GM10248 (cell line): ENCODE data around the gene EIF4E.
"Not testable (repeated sequence)": the region's sequence is repeated elsewhere in the genome, so short reads cannot be mapped to it uniquely, and the experiment has no call there.

ENCODE experiments used
- CTCF ChIA-PET: fragments of 300-600 bp; sonication (Branson Sonifier 250); formaldehyde crosslinking; extraction: SDS; loops from one replicate; lab custom pipeline; 2021; ENCODE audit warnings: antibody characterized with exemption; lab: Yijun Ruan, JAX
- POLR2A ChIA-PET: fragments of 350-650 bp; sonication (Branson Sonifier 250); formaldehyde crosslinking; extraction: SDS; loops from one replicate; lab custom pipeline; 2020; ENCODE audit warnings: antibody characterized with exemption; lab: Yijun Ruan, JAX
- DNase-seq: peaks from one replicate; pipeline ENCODE4 v3.0.0; 2012; ENCODE audit errors: extremely low spot score
- CTCF ChIP-seq: IDR thresholded peaks from 2 replicates; pipeline ENCODE4 v1.5.1; 2012; ENCODE audit warnings: mild to moderate bottlenecking, low read depth; ENCODE audit errors: extremely low read depth, missing control alignments, control extremely low read depth

The EIF4E gene

GRCh38 chr4:98890702-98891455, 38.1 kb downstream of the EIF4E start:
- CTCF ChIA-PET, result no interaction called here
- POLR2A ChIA-PET, result no interaction called here
- no peak for TF ChIP-seq CTCF
- no peak for DNase-seq

GRCh38 chr4:98887145-98887544, 41.8 kb downstream of the EIF4E start:
- no peak for DNase-seq
- no peak for TF ChIP-seq CTCF
- ChIA-PET CTCF (interaction anchor here (0.9 kb wide), 1 partner anchor 12 kb away, joined by 3 read pairs; no protein-coding TSS in a partner anchor), POLR2A (no interaction called here)

- CTCF ChIA-PET, result interaction anchor here (0.9 kb wide), 1 partner anchor 11 kb away, joined by 3 read pairs; no protein-coding TSS in a partner anchor
- DNase-seq, POLR2A ChIA-PET: not testable (repeated sequence)
Measured at GRCh38 chr4:98886382-98886781, 42.6 kb downstream of the EIF4E start.

GRCh38 chr4:98880884-98881283, 48.0 kb downstream of the EIF4E start:
- CTCF ChIA-PET, POLR2A ChIA-PET: not testable (repeated sequence)

GRCh38 chr4:98879515-98879914, 49.4 kb downstream of the EIF4E start:
- no peak for TF ChIP-seq CTCF
- no peak for DNase-seq
- ChIA-PET POLR2A (no interaction called here), CTCF (no interaction called here)

More at GRCh38 chr4:98880884-98881283, 48.0 kb downstream of the EIF4E start:
- not testable (repeated sequence) for DNase-seq

GRCh38 chr4:98873059-98873458, 55.9 kb downstream of the EIF4E start:
- ChIA-PET CTCF (no interaction called here), POLR2A (no interaction called here)
- TF ChIP-seq CTCF, result no peak
- no peak for DNase-seq

- POLR2A ChIA-PET, DNase-seq: not testable (repeated sequence)
- CTCF ChIA-PET, result interaction anchor here (1.0 kb wide), 2 partner anchors 12 to 184 kb away, joined by 3 to 4 read pairs; no protein-coding TSS in a partner anchor
Measured at GRCh38 chr4:98872120-98872906, 56.6 kb downstream of the EIF4E start.

GRCh38 chr4:98867648-98868047, 61.3 kb downstream of the EIF4E start:
- no peak for TF ChIP-seq CTCF
- DNase-seq, result no peak
- POLR2A ChIA-PET, result no interaction called here
- CTCF ChIA-PET, result interaction anchor here (1.2 kb wide), 1 partner anchor 16 kb away, joined by 3 read pairs; no protein-coding TSS in a partner anchor
